Measurements from ENCODE around the gene CTSZ.

- no peak for TF ChIP-seq POLR2A (IDR thresholded peaks at IDR 0.05)
- TF ChIP-seq EP300 (IDR thresholded peaks at IDR 0.05) = no peak
- TF ChIP-seq, protein P1, sequence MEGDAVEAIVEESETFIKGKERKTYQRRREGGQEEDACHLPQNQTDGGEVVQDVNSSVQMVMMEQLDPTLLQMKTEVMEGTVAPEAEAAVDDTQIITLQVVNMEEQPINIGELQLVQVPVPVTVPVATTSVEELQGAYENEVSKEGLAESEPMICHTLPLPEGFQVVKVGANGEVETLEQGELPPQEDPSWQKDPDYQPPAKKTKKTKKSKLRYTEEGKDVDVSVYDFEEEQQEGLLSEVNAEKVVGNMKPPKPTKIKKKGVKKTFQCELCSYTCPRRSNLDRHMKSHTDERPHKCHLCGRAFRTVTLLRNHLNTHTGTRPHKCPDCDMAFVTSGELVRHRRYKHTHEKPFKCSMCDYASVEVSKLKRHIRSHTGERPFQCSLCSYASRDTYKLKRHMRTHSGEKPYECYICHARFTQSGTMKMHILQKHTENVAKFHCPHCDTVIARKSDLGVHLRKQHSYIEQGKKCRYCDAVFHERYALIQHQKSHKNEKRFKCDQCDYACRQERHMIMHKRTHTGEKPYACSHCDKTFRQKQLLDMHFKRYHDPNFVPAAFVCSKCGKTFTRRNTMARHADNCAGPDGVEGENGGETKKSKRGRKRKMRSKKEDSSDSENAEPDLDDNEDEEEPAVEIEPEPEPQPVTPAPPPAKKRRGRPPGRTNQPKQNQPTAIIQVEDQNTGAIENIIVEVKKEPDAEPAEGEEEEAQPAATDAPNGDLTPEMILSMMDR (IDR thresholded peaks at IDR 0.05) = no peak
These were observed 10.8 kb downstream of the CTSZ start for GRCh38 chr20:58996226-58996611.
